Skeletal muscle tissue (tissue), 5 donors: Measurements from ENCODE around the gene CTDSP1. TPM values are rescaled to one million over a fixed set of nuclear protein-coding genes. Genes with fewer than 3 reads are reported as not detected.

ENCODE experiments used
- H3K27ac ChIP-seq: one replicate; pipeline ENCODE4 v1.7.0; 2013; ENCODE audit warnings: mild to moderate bottlenecking, low read depth, low read length, inconsistent platforms
- H3K27me3 ChIP-seq, 3 donors: one replicate each; pipeline ENCODE4 v1.7.0; 2013; ENCODE audit warnings: low read length in 3 of 3; ENCODE audit not compliant: control insufficient read depth in 3 of 3, insufficient read depth in 3 of 3
- H3K36me3 ChIP-seq, 3 donors: one replicate each; pipeline ENCODE4 v1.7.0; 2013; ENCODE audit warnings: low read length in 3 of 3; ENCODE audit not compliant: control insufficient read depth in 3 of 3, insufficient read depth in 3 of 3
- H3K4me1 ChIP-seq, 3 donors: one replicate each; pipeline ENCODE4 v1.7.0; 2013; ENCODE audit warnings: low read length in 3 of 3, mild to moderate bottlenecking in 3 of 3; ENCODE audit not compliant: control insufficient read depth in 3 of 3, insufficient read depth in 3 of 3
- H3K4me3 ChIP-seq, 3 donors: one replicate each; pipeline ENCODE4 v1.7.0; 2013; ENCODE audit warnings: low read length in 3 of 3
- H3K9ac ChIP-seq, 3 donors: one replicate each; pipeline ENCODE4 v1.7.0; 2013; ENCODE audit warnings: low read length in 3 of 3, mild to moderate bottlenecking in 3 of 3, moderate library complexity in 2 of 3, low read depth in 1 of 3
- H3K9me3 ChIP-seq, 3 donors: one replicate each; pipeline ENCODE4 v1.7.0; 2013; ENCODE audit warnings: low read length in 3 of 3; ENCODE audit not compliant: control insufficient read depth in 3 of 3
- small RNA-seq: library from RNA; depleted of rRNA; stranded (forward); fragments of <200 nt; gene quantifications from one replicate; pipeline ENCODE3, GENCODE V24; 2014
- total RNA-seq: library from RNA; depleted of rRNA; stranded (reverse); fragments of >200 nt; gene quantifications from one replicate; pipeline ENCODE4 v1.2.3, GENCODE V29; 2014
- donor health status: Osteomylitis.

The CTDSP1 gene
- total RNA-seq, 1 donor from 2014 or later: 44.4 TPM

DNA sequence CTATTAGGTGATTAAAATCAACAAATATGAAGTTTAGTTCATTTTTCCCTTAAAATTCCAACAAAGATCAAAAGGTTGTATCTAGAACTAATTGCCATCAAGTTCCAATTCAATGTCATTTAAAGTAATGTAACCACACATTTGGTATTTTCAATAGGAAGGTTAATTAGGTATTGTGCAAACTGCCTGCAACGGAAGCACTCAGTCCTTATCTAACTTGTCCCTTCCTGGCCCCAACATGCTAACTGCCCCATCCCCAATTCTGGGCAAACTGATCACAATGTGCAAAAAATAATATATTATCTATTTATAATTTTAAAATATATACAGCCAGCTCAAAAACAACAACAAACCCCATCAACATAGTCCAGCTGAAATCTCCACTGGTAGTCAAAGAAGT lies 52.4 kb downstream of the CTDSP1 start:
- Histone ChIP-seq H3K27me3 (no peaks in the 10 kb centered on the region), H3K36me3 (peaks cover 9 to 39% (median 30%) of the 10 kb centered on the region in 3 donors), H3K27ac (no peak overlapping the region), H3K9me3 (no peaks in the 10 kb centered on the region), H3K4me3 (no peak overlapping the region), H3K4me1 (no peaks in the 10 kb centered on the region), H3K9ac (no peak overlapping the region)

Small RNA genes within 50 kb of the gene (small RNA-seq; reads per million reads assigned to genes)
- 2,348 reads per million, percentile 99 among the genes with 10 or more reads in this experiment for gene MIR26B

Other genes with a start within 250 kb of the CTDSP1 start
- gene CXCR1, start 232.9 kb upstream of the CTDSP1 start, total RNA-seq: 0.52 TPM
- gene ARPC2, start 182.7 kb upstream of the CTDSP1 start, total RNA-seq: 172 TPM
- 1.0 TPM for gene GPBAR1, start 138.9 kb upstream of the CTDSP1 start, total RNA-seq
- 121 TPM for gene AAMP, start 129.7 kb upstream of the CTDSP1 start, total RNA-seq
- 39.1 TPM for gene PNKD, start 129.3 kb upstream of the CTDSP1 start, total RNA-seq
- gene TMBIM1, start 107.4 kb upstream of the CTDSP1 start, total RNA-seq: 109 TPM
- not detected for gene CATIP, start 43.0 kb upstream of the CTDSP1 start, total RNA-seq
- 1.0 TPM for gene SLC11A1, start 17.6 kb upstream of the CTDSP1 start, total RNA-seq
- gene VIL1, start 19.3 kb downstream of the CTDSP1 start, total RNA-seq: not detected
- 17.7 TPM for gene USP37, start 168.5 kb downstream of the CTDSP1 start, total RNA-seq
- gene CNOT9, start 169.0 kb downstream of the CTDSP1 start, total RNA-seq: 27.1 TPM
- gene PLCD4, start 208.0 kb downstream of the CTDSP1 start, total RNA-seq: 27.7 TPM